IPS-18c (cell line): Measurements from ENCODE around the gene LMF2.
"Not testable (repeated sequence)": the region's sequence is repeated elsewhere in the genome, so short reads cannot be mapped to it uniquely, and the experiment has no call there.

Experiments used
- H3K4me3 ChIP-seq: 2 replicates; pipeline ENCODE4 v1.7.0; 2013; ENCODE audit warnings: low read depth, mild to moderate bottlenecking, low read length, moderate library complexity; ENCODE audit not compliant: insufficient read depth
- H3K9me3 ChIP-seq: one replicate; pipeline ENCODE4 v1.6.1; 2013; ENCODE audit warnings: mild to moderate bottlenecking, low read length, moderate library complexity; ENCODE audit not compliant: control insufficient read depth, insufficient read depth

Gene LMF2

DNA sequence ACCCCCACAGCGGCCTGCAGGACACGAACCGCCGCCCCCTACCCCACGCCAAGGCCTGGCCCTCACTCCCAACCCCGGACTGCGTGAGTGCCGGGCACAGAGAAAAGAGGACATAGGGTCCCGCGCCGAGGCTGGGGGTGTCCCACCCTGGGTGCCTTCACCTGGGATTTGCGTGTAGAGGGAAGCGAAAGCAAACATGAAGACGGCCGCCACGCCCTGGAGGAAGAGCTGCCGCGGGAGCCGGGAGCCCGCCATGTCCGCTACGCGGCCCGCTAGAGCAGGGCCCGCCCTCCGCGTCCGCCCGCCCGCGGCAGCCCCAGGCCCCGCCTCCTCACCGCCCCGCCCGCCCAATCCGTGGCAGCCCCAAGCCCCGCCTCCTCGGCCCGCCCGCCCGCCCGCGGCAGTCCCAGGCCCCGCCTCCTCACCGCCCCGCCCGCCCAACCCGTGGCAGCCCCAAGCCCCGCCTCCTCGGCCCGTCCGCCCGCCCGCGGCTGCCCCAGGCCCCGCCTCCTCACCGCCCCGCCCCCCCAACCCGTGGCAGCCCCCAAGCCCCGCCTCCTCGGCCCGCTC lies at the start of gene LMF2:
Gene LMF2, minus strand, starts transcription at position 282 of the 570 bp plus-strand sequence. Its CDS starts 27 bp downstream, at position 255.
- peaks cover 3% of the 10 kb centered on the region for H3K9me3 ChIP-seq
- H3K4me3 ChIP-seq, result peak within 1 kb of the TSS; percentile 87

GRCh38 chr22:50556703-50557102 lies 49.2 kb upstream of the LMF2 start:
- Histone ChIP-seq H3K9me3 (no peaks in the 10 kb centered on the region), H3K4me3 (no peak overlapping the region)

- no peak overlapping the region for H3K4me3 ChIP-seq
- H3K9me3 ChIP-seq, result no peaks in the 10 kb centered on the region
Observed at GRCh38 chr22:50553310-50553709, 45.8 kb upstream of the LMF2 start.

DNA sequence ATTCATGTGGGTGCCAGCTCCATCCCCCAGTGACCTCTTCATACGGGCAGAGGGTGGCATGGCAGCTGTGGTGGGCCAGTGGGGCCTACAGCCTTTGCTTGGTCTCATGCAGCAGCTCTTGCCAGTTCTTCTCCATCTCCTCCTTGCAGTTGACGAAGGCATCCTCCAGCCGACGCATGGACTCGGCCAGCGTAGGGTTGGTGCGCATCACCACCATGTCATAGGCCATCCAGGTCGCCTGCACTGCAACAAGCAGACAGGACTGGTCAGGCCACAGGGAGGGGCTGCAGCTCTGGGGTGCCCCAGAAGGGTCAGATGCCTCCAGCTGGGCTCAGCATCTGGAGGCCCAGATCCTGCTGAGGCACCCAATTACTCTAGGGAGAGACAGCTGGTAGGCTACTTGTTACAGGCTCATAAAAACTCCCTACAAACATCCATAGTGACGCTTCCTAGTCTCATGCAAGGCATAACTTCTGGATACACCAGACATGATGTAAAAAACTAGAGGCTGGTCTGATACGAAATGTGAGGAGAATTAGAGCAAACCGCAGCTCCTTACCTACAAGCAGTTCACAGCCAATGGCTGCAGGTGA lies 43.8 kb upstream of the LMF2 start:
- Histone ChIP-seq H3K4me3 (no peak overlapping the region), H3K9me3 (no peaks in the 10 kb centered on the region)

GRCh38 chr22:50550395-50550794 lies 42.9 kb upstream of the LMF2 start:
- Histone ChIP-seq H3K9me3 (no peaks in the 10 kb centered on the region), H3K4me3 (no peak overlapping the region)

DNA sequence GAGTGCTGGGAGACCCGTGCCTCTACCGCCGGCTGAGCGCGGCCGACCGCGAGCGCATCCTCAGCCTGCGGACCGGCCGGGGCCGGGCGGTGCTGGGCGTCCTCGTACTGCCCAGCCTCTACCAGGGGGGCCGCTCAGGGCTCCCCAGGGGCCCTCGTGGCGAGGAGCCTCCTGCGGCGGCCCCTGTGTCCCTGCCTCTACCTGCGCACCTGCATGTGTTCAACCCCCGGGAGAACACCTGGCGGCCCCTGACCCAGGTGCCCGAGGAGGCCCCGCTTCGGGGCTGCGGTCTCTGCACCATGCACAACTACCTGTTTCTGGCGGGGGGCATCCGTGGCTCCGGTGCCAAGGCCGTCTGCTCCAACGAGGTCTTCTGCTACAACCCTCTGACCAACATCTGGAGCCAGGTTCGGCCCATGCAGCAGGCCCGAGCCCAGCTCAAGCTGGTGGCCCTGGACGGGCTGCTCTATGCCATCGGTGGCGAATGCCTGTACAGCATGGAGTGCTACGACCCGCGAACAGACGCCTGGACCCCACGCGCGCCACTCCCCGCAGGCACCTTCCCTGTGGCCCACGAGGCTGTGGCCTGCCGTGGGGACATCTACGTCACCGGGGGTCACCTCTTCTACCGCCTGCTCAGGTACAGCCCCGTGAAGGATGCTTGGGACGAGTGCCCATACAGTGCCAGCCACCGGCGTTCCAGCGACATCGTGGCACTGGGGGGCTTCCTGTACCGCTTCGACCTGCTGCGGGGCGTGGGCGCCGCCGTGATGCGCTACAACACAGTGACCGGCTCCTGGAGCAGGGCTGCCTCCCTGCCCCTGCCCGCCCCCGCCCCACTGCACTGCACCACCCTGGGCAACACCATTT lies 41.7 kb upstream of the LMF2 start:
- no peak overlapping the region for H3K4me3 ChIP-seq
- H3K9me3 ChIP-seq, result no peaks in the 10 kb centered on the region

- no peak overlapping the region for H3K4me3 ChIP-seq
- H3K9me3 ChIP-seq, result no peaks in the 10 kb centered on the region
Observed at GRCh38 chr22:50548040-50548920, 40.8 kb upstream of the LMF2 start.

DNA sequence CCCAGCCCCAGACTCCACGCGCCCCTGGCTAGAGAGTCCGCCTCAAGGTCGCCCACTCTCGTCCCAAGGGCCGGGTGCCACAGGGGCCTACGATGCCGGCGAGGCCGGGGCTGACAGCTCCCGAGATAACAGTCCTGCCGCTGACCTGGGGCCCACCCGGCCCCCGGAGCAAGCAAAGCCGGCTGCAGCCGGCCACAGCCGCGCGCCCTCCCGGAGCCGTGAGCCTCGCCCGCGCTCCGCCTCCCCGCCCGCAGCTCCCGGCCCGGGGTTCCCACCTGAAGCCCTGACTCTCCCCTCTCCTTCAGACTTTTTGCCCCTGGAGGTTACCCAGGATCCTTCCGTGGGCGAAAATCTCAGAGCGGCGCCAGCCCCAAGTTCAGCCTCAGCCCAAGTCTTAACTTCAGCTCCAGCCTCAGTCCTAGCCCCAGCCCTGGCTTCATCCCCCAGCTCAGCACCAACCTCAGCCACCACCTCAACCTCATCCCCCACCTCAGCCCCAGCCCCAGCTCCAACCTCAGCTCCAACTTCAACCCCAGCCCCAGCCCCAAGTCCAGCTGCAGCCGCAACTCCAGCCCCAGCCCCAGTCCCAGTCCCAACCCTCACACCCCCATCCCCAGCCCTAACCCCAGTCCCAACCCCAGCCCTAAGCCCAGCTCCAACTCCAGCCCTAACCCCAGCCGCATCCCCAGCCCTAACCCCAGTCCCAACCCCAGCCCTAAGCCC lies 39.9 kb upstream of the LMF2 start:
- Histone ChIP-seq H3K4me3 (no peak overlapping the region), H3K9me3 (no peaks in the 10 kb centered on the region)

- Histone ChIP-seq H3K9me3 (no peaks in the 10 kb centered on the region), H3K4me3 (no peak overlapping the region)
Observed at GRCh38 chr22:50546326-50547262, 39.1 kb upstream of the LMF2 start.

DNA sequence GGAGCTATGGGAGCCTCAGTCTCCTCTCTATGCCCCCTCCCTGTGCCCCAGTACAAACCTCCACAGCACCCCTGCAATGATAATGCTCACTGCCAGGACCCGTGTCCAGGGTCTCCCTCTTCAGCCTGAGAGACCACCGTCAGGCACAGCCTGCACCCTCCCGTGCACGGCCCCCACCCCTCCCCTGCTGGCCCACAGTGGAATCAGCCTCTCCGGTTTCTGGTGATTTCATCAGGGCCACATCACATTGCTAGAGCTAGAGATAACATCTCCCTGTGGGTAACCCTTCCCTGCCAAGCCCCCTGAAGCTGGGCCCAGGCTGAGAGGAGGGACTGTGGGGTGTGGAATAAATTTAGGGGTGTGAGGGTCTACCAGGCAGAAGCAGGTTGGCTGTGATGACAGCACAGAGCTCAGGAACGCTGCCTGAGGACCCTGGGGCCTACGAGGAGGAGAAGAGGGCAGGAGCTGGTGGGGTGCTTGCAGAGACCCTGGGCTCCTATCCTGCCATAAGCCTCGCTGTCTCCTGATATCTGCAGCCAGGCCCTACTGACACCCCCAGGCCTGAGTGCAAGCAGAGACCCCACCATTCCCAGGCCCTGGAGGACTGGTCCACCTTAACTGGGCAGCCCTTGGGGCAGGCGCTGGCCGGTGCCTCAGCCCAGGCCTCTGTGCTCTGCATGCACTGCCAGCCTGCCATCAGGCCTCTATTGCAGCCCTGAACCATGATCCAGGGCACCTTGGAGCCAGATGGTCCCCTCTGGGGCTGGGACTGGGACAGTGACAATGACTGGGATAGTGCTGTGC lies 38.2 kb upstream of the LMF2 start, which contains the start of gene KLHDC7B:
Gene KLHDC7B, plus strand, starts transcription at position 378 of the 804 bp plus-strand sequence. Its CDS starts 345 bp downstream, at position 723.
- Histone ChIP-seq H3K4me3 (no peak within 1 kb of the TSS), H3K9me3 (no peaks in the 10 kb centered on the region)

DNA sequence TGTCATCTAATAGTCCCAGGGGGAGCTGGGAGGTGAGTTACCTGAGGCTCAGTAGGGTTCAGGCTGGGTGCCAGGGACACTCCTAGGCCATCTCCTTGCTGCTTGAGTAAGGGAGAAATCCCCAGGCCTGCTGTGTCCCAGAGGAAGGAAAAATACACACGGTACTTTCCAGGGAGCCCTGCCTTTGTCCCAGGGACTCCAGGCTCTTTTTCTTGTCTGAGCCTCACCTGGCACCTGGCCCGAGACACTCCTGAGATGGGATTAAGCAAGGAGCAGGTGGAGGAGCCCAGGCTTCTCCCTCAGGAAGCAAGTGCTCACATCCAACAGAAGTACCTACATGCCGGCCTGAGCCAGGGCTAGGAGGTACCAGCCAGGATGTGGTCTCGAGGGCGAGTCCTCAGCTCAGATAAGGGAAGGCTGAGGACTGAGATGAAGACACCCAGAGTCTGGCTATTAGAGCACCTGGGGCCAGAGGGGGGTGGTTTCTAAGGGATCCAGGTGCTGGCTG lies 37.3 kb upstream of the LMF2 start:
- H3K4me3 ChIP-seq, result no peak overlapping the region
- no peaks in the 10 kb centered on the region for H3K9me3 ChIP-seq

DNA sequence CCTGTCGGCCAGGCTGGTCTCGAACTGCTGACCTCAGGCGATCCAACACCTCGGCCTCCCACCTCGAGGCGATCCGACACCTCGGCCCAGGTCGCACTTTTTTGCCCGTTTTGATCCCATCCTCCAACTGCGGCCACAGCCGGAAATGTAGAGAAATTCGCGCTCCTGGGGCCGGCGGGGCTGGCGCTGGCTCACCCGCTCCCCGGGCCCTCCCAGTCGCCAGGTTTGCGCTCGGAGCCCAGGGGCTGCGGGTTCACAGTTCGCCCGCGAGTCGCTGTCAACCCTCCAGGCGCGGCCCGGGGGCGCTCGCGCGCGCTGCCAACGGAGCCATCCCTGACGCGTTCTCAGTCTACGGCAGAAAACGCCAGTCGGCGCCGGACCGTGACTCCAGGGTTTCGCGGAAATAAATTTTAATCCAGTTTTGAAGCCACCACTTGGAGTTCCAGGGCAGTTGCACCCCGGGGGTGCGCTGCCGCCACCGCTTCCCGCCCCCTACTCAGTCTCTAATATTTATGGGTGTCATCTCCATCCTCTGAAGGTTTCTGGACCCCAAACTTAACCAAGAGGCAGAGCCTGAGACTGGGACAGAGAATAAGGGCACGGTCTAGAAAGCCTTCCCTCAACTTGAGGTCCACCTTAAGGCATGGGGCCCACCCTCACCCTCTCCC lies 36.7 kb upstream of the LMF2 start:
- no peaks in the 10 kb centered on the region for H3K9me3 ChIP-seq
- no peak overlapping the region for H3K4me3 ChIP-seq

DNA sequence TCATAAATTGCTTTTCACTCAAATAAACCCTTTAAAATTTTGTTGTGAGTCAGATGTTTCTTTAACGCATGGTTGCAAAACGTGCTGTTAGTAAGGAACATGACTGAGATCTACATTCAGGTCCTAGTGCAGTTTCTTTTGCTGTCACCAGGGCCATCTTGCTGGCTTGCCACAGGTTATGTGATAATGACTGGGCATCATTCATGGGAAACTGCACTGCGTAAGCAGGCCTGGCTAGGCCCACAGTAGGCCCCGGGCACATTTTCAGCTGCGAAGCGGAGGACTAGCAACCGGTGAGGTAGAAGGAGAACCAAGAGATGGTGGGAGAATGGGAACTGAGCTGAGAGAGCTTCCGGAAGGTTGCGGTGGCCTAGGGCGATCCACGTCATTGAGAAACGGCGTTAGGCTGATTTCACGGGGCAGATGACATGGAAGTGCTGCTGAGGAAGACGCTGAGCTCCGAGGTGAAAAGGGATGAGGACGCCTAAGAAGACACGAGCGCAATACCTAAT lies 35.0 kb upstream of the LMF2 start:
- Histone ChIP-seq H3K9me3 (no peaks in the 10 kb centered on the region), H3K4me3 (no peak overlapping the region)

- H3K9me3 ChIP-seq, H3K4me3 ChIP-seq: not testable (repeated sequence)
Observed at GRCh38 chr22:50541667-50542026, 34.1 kb upstream of the LMF2 start.
